HCT116 (cell line): ENCODE results near the gene PRM3. TPM values are rescaled to one million over a fixed set of nuclear protein-coding genes. Genes with fewer than 3 reads are reported as not detected.

Experiments used
- ATAC-seq: fragments of 200-7000 bp; cut with Tn5 transposase; 2 replicates; pipeline ENCODE4 v1.9.1; 2020; ENCODE audit warnings: mild to moderate bottlenecking, moderate library complexity
- BruUV-seq: library from RNA; stranded (reverse); fragments of 400-500 nt; replicated peaks from 2 replicates; lab custom pipeline; 2021; lab: Mats Ljungman, UMichigan
- CTCF ChIA-PET: fragments of 300-600 bp; sonication (Branson Sonifier 250); formaldehyde crosslinking; loops from one replicate; lab custom pipeline; 2021; ENCODE audit warnings: antibody characterized with exemption; lab: Charles Lee
- POLR2A ChIA-PET: fragments of 300-600, 350-600 bp; sonication (Branson Sonifier 250); formaldehyde crosslinking; loops from one replicate; lab custom pipeline; 2021; ENCODE audit warnings: antibody characterized with exemption; lab: Charles Lee
- RAD21 ChIA-PET, 2 experiments: fragments of 300-600 bp; sonication (Branson Sonifier 250); formaldehyde crosslinking; loops; one replicate each; lab custom pipeline; 2023; ENCODE audit warnings: low total read pairs in 2 of 2; ENCODE audit not compliant: uncharacterized antibody in 2 of 2, unreplicated experiment in 2 of 2, low non-redundant PET in 1 of 2; lab: Charles Lee
- DNase-seq: peaks from one replicate; pipeline ENCODE4 v3.0.0-alpha.2; 2010; ENCODE audit warnings: low read depth, low spot score
- H2AFZ ChIP-seq: fragments of 200-600 bp; shearing (Covaris generic), sonication (generic); 2 replicates; pipeline ENCODE4 v1.6.1; 2017; ENCODE audit warnings: low read depth, mixed run types, mixed read lengths, antibody characterized with exemption, low read length; ENCODE audit not compliant: poor library complexity, severe bottlenecking
- H3K27ac ChIP-seq: 2 replicates; pipeline ENCODE4 v1.5.1; 2012; ENCODE audit warnings: low read depth, low read length
- H3K27me3 ChIP-seq: fragments of 200-600 bp; sonication (generic); 2 replicates; pipeline ENCODE4 v1.6.1; 2016; ENCODE audit warnings: mixed run types, low read length, mixed read lengths; ENCODE audit not compliant: insufficient read depth
- H3K36me3 ChIP-seq, 2 experiments: fragments of 200-500 bp in 1 of 2; fragments of 200-600 bp in 1 of 2; sonication (Bioruptor generic) in 1 of 2; sonication (generic) in 1 of 2; 2 replicates each; pipeline versions ENCODE4 v1.5.1 to v1.6.1; 2014 to 2016; ENCODE audit warnings: low read length in 2 of 2, inconsistent platforms in 1 of 2, mixed read lengths in 1 of 2, mixed run types in 1 of 2; ENCODE audit not compliant: insufficient read depth in 2 of 2, control insufficient read depth in 1 of 2
- H3K4me1 ChIP-seq, 2 experiments: fragments of 200-600 bp in 1 of 2; sonication (generic) in 1 of 2; 2 replicates each; pipeline versions ENCODE4 v1.5.1 to v1.6.1; 2012 to 2017; ENCODE audit warnings: low read length in 2 of 2, inconsistent platforms in 1 of 2, mild to moderate bottlenecking in 1 of 2, mixed read lengths in 1 of 2, mixed run types in 1 of 2, moderate library complexity in 1 of 2; ENCODE audit not compliant: insufficient read depth in 2 of 2, control insufficient read depth in 1 of 2
- H3K4me2 ChIP-seq: fragments of 200-600 bp; sonication (generic); 2 replicates; pipeline ENCODE4 v1.6.1; 2017; ENCODE audit warnings: mixed run types, low read length, mixed read lengths
- H3K4me3 ChIP-seq, 2 experiments: fragments of 200-600 bp in 1 of 2; sonication (generic) in 1 of 2; replicated peaks in 1 of 2; 2 replicates each; pipeline ENCODE4 v1.5.1; 2011 to 2016; ENCODE audit warnings: low read length in 2 of 2, control low read depth in 1 of 2, low read depth in 1 of 2, mild to moderate bottlenecking in 1 of 2, mixed read lengths in 1 of 2, mixed run types in 1 of 2
- H3K79me2 ChIP-seq: fragments of 200-600 bp; sonication (generic); 2 replicates; pipeline ENCODE4 v1.6.1; 2017; ENCODE audit warnings: mild to moderate bottlenecking, mixed run types, low read length, moderate library complexity, mixed read lengths; ENCODE audit not compliant: insufficient read depth
- H3K9ac ChIP-seq: fragments of 200-600 bp; sonication (generic); 2 replicates; pipeline ENCODE4 v1.6.1; 2016; ENCODE audit warnings: low read length, mixed read lengths
- H3K9me2 ChIP-seq: fragments of 200-600 bp; sonication (generic), shearing (Covaris generic); 2 replicates; pipeline ENCODE4 v1.6.1; 2017; ENCODE audit warnings: mixed run types, mild to moderate bottlenecking, moderate library complexity; ENCODE audit not compliant: insufficient read depth
- H3K9me3 ChIP-seq, 2 experiments: fragments of 200-500 bp in 1 of 2; fragments of 200-600 bp in 1 of 2; sonication (Bioruptor generic) in 1 of 2; sonication (generic) in 1 of 2; 2 replicates each; pipeline ENCODE4 v1.6.1; 2014 to 2017; ENCODE audit warnings: low read length in 2 of 2, mixed read lengths in 2 of 2, inconsistent platforms in 1 of 2, low read depth in 1 of 2, mild to moderate bottlenecking in 1 of 2, mixed run types in 1 of 2, moderate library complexity in 1 of 2; ENCODE audit not compliant: control insufficient read depth in 1 of 2, insufficient read depth in 1 of 2
- H4K20me1 ChIP-seq: fragments of 200-600 bp; sonication (generic), shearing (Covaris generic); 2 replicates; pipeline ENCODE4 v1.6.1; 2017; ENCODE audit warnings: mixed run types, mild to moderate bottlenecking, moderate library complexity; ENCODE audit not compliant: insufficient read depth
- CBX3 ChIP-seq: IDR thresholded peaks from 2 replicates; pipeline ENCODE4 v1.6.1; 2012; ENCODE audit warnings: low read depth
- EZH2 ChIP-seq: fragments of 200-600 bp; sonication (generic); IDR thresholded peaks from 2 replicates; pipeline ENCODE4 v1.6.1; 2017; ENCODE audit warnings: antibody characterized with exemption, mixed run types
- POLR2A ChIP-seq: IDR thresholded peaks from 2 replicates; pipeline ENCODE4 v1.7.0; 2011; ENCODE audit warnings: borderline replicate concordance; ENCODE audit not compliant: insufficient read depth, insufficient read length; ENCODE audit errors: extremely low read depth
- TCF7L2 ChIP-seq: IDR thresholded peaks from 2 replicates; pipeline ENCODE4 v1.7.0; 2011; ENCODE audit warnings: borderline replicate concordance, inconsistent platforms; ENCODE audit not compliant: insufficient read depth, insufficient read length; ENCODE audit errors: extremely low read depth
- ZFX ChIP-seq: fragments of 450-650 bp; IDR thresholded peaks from 2 replicates; pipeline ENCODE4 v1.6.1; 2017
- intact Hi-C: fragments of 100-400 bp; cut with micrococcal nuclease; formaldehyde crosslinking; loops from 2 replicates; pipeline ENCODE4 v1.10.0; 2022
- total RNA-seq: library from RNA; stranded (reverse); gene quantifications from one replicate; pipeline ENCODE4 v1.2.1, GENCODE V29; 2021; ENCODE audit not compliant: unreplicated experiment

PRM3 gene
- total RNA-seq, 1 experiment from 2014 or later: not detected

GRCh38 chr16:11232852-11233726 is 40.3 kb downstream of the PRM3 start:
- CTCF ChIA-PET: no interaction called here
- no peak for DNase-seq
- Histone ChIP-seq H3K4me1 (peaks cover 4 to 5% of the 10 kb centered on the region in 2 experiments; a peak in 2 of 4 replicates), H3K27ac (no peak overlapping the region), H2AFZ (no peak overlapping the region), H3K9me3 (no peaks in the 10 kb centered on the region), H3K79me2 (no peaks in the 10 kb centered on the region), H3K27me3 (no peaks in the 10 kb centered on the region), H3K36me3 (no peaks in the 10 kb centered on the region), H3K4me3 (no peak overlapping the region), H4K20me1 (no peaks in the 10 kb centered on the region), H3K4me2 (no peak overlapping the region), H3K9me2 (no peaks in the 10 kb centered on the region), H3K9ac (no peak overlapping the region)
- no peak for TF ChIP-seq CBX3
- RAD21 ChIA-PET: no interaction called here
- no peak for ATAC-seq
- POLR2A ChIA-PET: no interaction called here
- no TSS peak for BruUV-seq
- intact Hi-C loops: no loop called here

GRCh38 chr16:11232302-11232851 is 41.1 kb downstream of the PRM3 start:
- CTCF ChIA-PET: no interaction called here
- POLR2A ChIA-PET: no interaction called here
- no peak overlapping the region for H3K27ac ChIP-seq
- H3K4me3 ChIP-seq: no peak overlapping the region
- no peak for DNase-seq
- no peak overlapping the region for H2AFZ ChIP-seq
- no peaks in the 10 kb centered on the region for H3K36me3 ChIP-seq
- ATAC-seq: no peak
- no peak overlapping the region for H3K4me2 ChIP-seq
- H3K79me2 ChIP-seq: no peaks in the 10 kb centered on the region
- no peaks in the 10 kb centered on the region for H3K9me2 ChIP-seq
- intact Hi-C loops: no loop called here
- H3K9me3 ChIP-seq: no peaks in the 10 kb centered on the region
- no peaks in the 10 kb centered on the region for H4K20me1 ChIP-seq
- H3K9ac ChIP-seq: no peak overlapping the region
- no peak for TF ChIP-seq TCF7L2
- TF ChIP-seq ZFX: no peak
- TF ChIP-seq EZH2: no peak
- no peak for TF ChIP-seq POLR2A
- TF ChIP-seq, all 23 proteins: peak for 0
- H3K4me1 ChIP-seq: peaks cover 4 to 5% of the 10 kb centered on the region in 2 experiments; a peak in 2 of 4 replicates
- RAD21 ChIA-PET: interaction anchor here in 1 of 2 experiments (0.6 kb wide), 1 partner anchor 161 kb away, joined by 4 read pairs; no protein-coding TSS in a partner anchor
- no TSS peak for BruUV-seq
- no peaks in the 10 kb centered on the region for H3K27me3 ChIP-seq
